ENCODE results near the gene PDSS2.
"Not testable (repeated sequence)": the region's sequence is repeated elsewhere in the genome, so short reads cannot be mapped to it uniquely, and the experiment has no call there.

Gene PDSS2

GRCh38 chr6:107171513-107171912 is 287.9 kb downstream of the PDSS2 start:
- no peak for DNase-seq (ENCODE audit: extremely low spot score)
- TF ChIP-seq CTCF (IDR thresholded peaks at IDR 0.05; ENCODE audit: control extremely low read depth, extremely low read depth, low read depth, missing control alignments) = no peak
- POLR2A ChIA-PET = no interaction called here
- CTCF ChIA-PET = no interaction called here

GRCh38 chr6:107164299-107164698 is 295.1 kb downstream of the PDSS2 start:
- CTCF ChIA-PET; DNase-seq (ENCODE audit: extremely low spot score); POLR2A ChIA-PET: not testable (repeated sequence)

GRCh38 chr6:107161521-107161920 is 297.8 kb downstream of the PDSS2 start:
- CTCF ChIA-PET = no interaction called here
- TF ChIP-seq CTCF (IDR thresholded peaks at IDR 0.05; ENCODE audit: control extremely low read depth, extremely low read depth, low read depth, missing control alignments) = no peak
- POLR2A ChIA-PET = no interaction called here
- DNase-seq (ENCODE audit: extremely low spot score) = no peak

GRCh38 chr6:107156617-107157016 is 302.7 kb downstream of the PDSS2 start:
- no peak for DNase-seq (ENCODE audit: extremely low spot score)

GRCh38 chr6:107154801-107155160 is 304.6 kb downstream of the PDSS2 start:
- no peak for TF ChIP-seq CTCF (IDR thresholded peaks at IDR 0.05; ENCODE audit: control extremely low read depth, extremely low read depth, low read depth, missing control alignments)
- ChIA-PET POLR2A (no interaction called here), CTCF (no interaction called here)
- no peak for DNase-seq (ENCODE audit: extremely low spot score)

More at GRCh38 chr6:107156617-107157016, 302.7 kb downstream of the PDSS2 start:
- no peak for TF ChIP-seq CTCF (IDR thresholded peaks at IDR 0.05; ENCODE audit: control extremely low read depth, extremely low read depth, low read depth, missing control alignments)
- POLR2A ChIA-PET = no interaction called here
- CTCF ChIA-PET = interaction anchor here (1.2 to 1.7 kb wide), 2 partner anchors 10 to 43 kb away, joined by 3 to 7 read pairs; no protein-coding TSS in a partner anchor

- ChIA-PET POLR2A (no interaction called here), CTCF (no interaction called here)
- TF ChIP-seq CTCF (IDR thresholded peaks at IDR 0.05; ENCODE audit: control extremely low read depth, extremely low read depth, low read depth, missing control alignments) = no peak
- DNase-seq (ENCODE audit: extremely low spot score) = no peak
Measured at GRCh38 chr6:107154131-107154800, 305.1 kb downstream of the PDSS2 start.

- TF ChIP-seq CTCF (IDR thresholded peaks at IDR 0.05; ENCODE audit: control extremely low read depth, extremely low read depth, low read depth, missing control alignments) = no peak
- ChIA-PET POLR2A (no interaction called here), CTCF (interaction anchor here (1.9 kb wide), 1 partner anchor 10 kb away, joined by 6 read pairs; no protein-coding TSS in a partner anchor)
- DNase-seq (ENCODE audit: extremely low spot score) = no peak
Measured at GRCh38 chr6:107152638-107153430, 306.5 kb downstream of the PDSS2 start.

Measured in GM10248 (cell line).